Naive thymus-derived CD8-positive, alpha-beta T cell (primary cell): ENCODE measurements around the gene GLI3. TPM values are rescaled to one million over a fixed set of nuclear protein-coding genes. Genes with fewer than 3 reads are reported as not detected.

ENCODE experiments used
- ATAC-seq, 2 donors: fragments of 150-1000 bp; cut with Tn5 transposase in 1 of 2; sonication (Bioruptor Pico), chemical (Tn5 transposase) in 1 of 2; 1 replicate in 1 of 2; 2 replicates in 1 of 2; pipeline ENCODE4 v1.10.0; 2021; ENCODE audit warnings: mild to moderate bottlenecking in 2 of 2, moderate library complexity in 2 of 2
- POLR2A ChIA-PET: fragments of 350-600 bp; sonication (Branson Sonifier 250); formaldehyde crosslinking; loops from one replicate; lab custom pipeline; 2021; ENCODE audit warnings: antibody characterized with exemption; lab: Charles Lee
- DNase-seq, 10 donors: peaks; one replicate each; pipeline versions ENCODE4 v3.0.0 to v3.0.0-alpha.2; 2020 to 2022
- H3K27ac Mint-ChIP-seq, 10 donors: one replicate each; pipeline ENCODE4 v1.8.0; 2020 to 2022; ENCODE audit warnings: mild to moderate bottlenecking in 10 of 10, mixed read lengths in 10 of 10, moderate library complexity in 4 of 10, inconsistent platforms in 1 of 10
- H3K27me3 Mint-ChIP-seq, 5 donors: one replicate each; pipeline ENCODE4 v1.8.0; 2021 to 2022; ENCODE audit warnings: mixed read lengths in 5 of 5
- H3K36me3 Mint-ChIP-seq, 3 donors: one replicate each; pipeline ENCODE4 v1.8.0; 2020 to 2022; ENCODE audit warnings: mixed read lengths in 3 of 3, mild to moderate bottlenecking in 2 of 3, inconsistent platforms in 1 of 3
- H3K4me1 Mint-ChIP-seq, 4 donors: one replicate each; pipeline ENCODE4 v1.8.0; 2021 to 2022; ENCODE audit warnings: mixed read lengths in 4 of 4
- H3K4me3 Mint-ChIP-seq, 10 donors: one replicate each; pipeline ENCODE4 v1.8.0; 2020 to 2022; ENCODE audit warnings: mild to moderate bottlenecking in 10 of 10, mixed read lengths in 10 of 10, moderate library complexity in 6 of 10, inconsistent platforms in 1 of 10
- H3K9me3 Mint-ChIP-seq, 9 donors: one replicate each; pipeline ENCODE4 v1.8.0; 2020 to 2022; ENCODE audit warnings: mixed read lengths in 9 of 9, mild to moderate bottlenecking in 3 of 9, inconsistent platforms in 1 of 9, moderate library complexity in 1 of 9
- polyA plus RNA-seq, 3 donors: library from polyadenylated mRNA; unstranded; fragments of 300-500 nt; fragmentation: Illumina TruSeq; gene quantifications; one replicate each; pipeline ENCODE4 v1.2.3, GENCODE V29; 2021
- total RNA-seq, 8 experiments: library from RNA in 2 of 8; stranded (reverse) in 2 of 8; gene quantifications; one replicate each; pipeline ENCODE4 v1.2.3 and lab custom pipeline; 2021 to 2026

GLI3 gene
- not detected for total RNA-seq
- not detected for polyA plus RNA-seq
- total RNA-seq (lab: John Stamatoyannopoulos, UW): 0 to 0.17 (median 0.03) reads per million in 6 experiments

GRCh38 chr7:42236976-42237810 lies at the start of gene GLI3:
Gene GLI3, minus strand, starts transcription at chr7:42237209. Its CDS starts 13,956 bp downstream, at chr7:42223253.
- DNase-seq (no peak), ATAC-seq (no peak)
- H3K4me3 Mint-ChIP-seq: peak within 1 kb of the TSS; percentile 46 to 87 (median 78)
- peaks cover 0 to 7% (median 0%) of the 10 kb centered on the region in 9 donors for H3K9me3 Mint-ChIP-seq
- H3K4me1 Mint-ChIP-seq: peaks cover 5 to 19% (median 18%) of the 10 kb centered on the region in 4 donors
- peaks cover 0 to 2% (median 0%) of the 10 kb centered on the region in 3 donors for H3K36me3 Mint-ChIP-seq
- H3K27ac Mint-ChIP-seq: no peak within 1 kb of the TSS
- POLR2A ChIA-PET: no interaction called here
- peaks cover 41 to 78% (median 48%) of the 10 kb centered on the region in 5 donors for H3K27me3 Mint-ChIP-seq

- Mint-ChIP-seq H3K27ac (no peak overlapping the region), H3K36me3 (no peaks in the 10 kb centered on the region), H3K4me1 (no peaks in the 10 kb centered on the region), H3K9me3 (peaks cover 0 to 5% (median 0%) of the 10 kb centered on the region in 9 donors), H3K4me3 (no peak overlapping the region), H3K27me3 (peaks cover 0 to 21% (median 0%) of the 10 kb centered on the region in 5 donors)
- ATAC-seq (no peak), DNase-seq (no peak)
- POLR2A ChIA-PET: no interaction called here
Measured at GRCh38 chr7:42285383-42285824, 48.4 kb upstream of the GLI3 start.

- POLR2A ChIA-PET: no interaction called here
- Mint-ChIP-seq H3K27me3 (peaks cover 0 to 25% (median 2%) of the 10 kb centered on the region in 5 donors), H3K4me1 (no peaks in the 10 kb centered on the region), H3K36me3 (no peaks in the 10 kb centered on the region), H3K9me3 (peaks cover 0 to 4% (median 0%) of the 10 kb centered on the region in 9 donors), H3K4me3 (no peak overlapping the region), H3K27ac (no peak overlapping the region)
- no peak for DNase-seq
- ATAC-seq: no peak
Measured at GRCh38 chr7:42283553-42283952, 46.5 kb upstream of the GLI3 start.

- H3K4me3 Mint-ChIP-seq: no peak overlapping the region
- no peaks in the 10 kb centered on the region for H3K36me3 Mint-ChIP-seq
- no peak for ATAC-seq
- DNase-seq: no peak
- POLR2A ChIA-PET: no interaction called here
- H3K27ac Mint-ChIP-seq: no peak overlapping the region
- H3K27me3 Mint-ChIP-seq: peaks cover 0 to 27% (median 6%) of the 10 kb centered on the region in 5 donors
- H3K4me1 Mint-ChIP-seq: no peaks in the 10 kb centered on the region
- H3K9me3 Mint-ChIP-seq: peaks cover 0 to 2% (median 0%) of the 10 kb centered on the region in 9 donors
Measured at GRCh38 chr7:42278344-42278743, 41.3 kb upstream of the GLI3 start.

- ATAC-seq: no peak
- Mint-ChIP-seq H3K27ac (no peak overlapping the region), H3K4me3 (no peak overlapping the region), H3K9me3 (peaks cover 0 to 2% (median 0%) of the 10 kb centered on the region in 9 donors), H3K4me1 (peaks cover 0 to 1% (median under 1%) of the 10 kb centered on the region in 4 donors), H3K27me3 (peaks cover 0 to 44% (median 12%) of the 10 kb centered on the region in 5 donors), H3K36me3 (no peaks in the 10 kb centered on the region)
- POLR2A ChIA-PET: no interaction called here
- DNase-seq: no peak
Measured at GRCh38 chr7:42274053-42274452, 37.0 kb upstream of the GLI3 start.

- Mint-ChIP-seq H3K27ac (no peak overlapping the region), H3K4me1 (peaks cover 0 to 7% (median 2%) of the 10 kb centered on the region in 4 donors), H3K9me3 (no peaks in the 10 kb centered on the region), H3K27me3 (peaks cover 0 to 44% (median 14%) of the 10 kb centered on the region in 5 donors), H3K4me3 (no peak overlapping the region), H3K36me3 (no peaks in the 10 kb centered on the region)
- DNase-seq: no peak
- POLR2A ChIA-PET: no interaction called here
- ATAC-seq: no peak
Measured at GRCh38 chr7:42272793-42273665, 36.0 kb upstream of the GLI3 start.

GRCh38 chr7:42269161-42269560 lies 32.2 kb upstream of the GLI3 start:
- peaks cover 0 to 2% (median 0%) of the 10 kb centered on the region in 9 donors for H3K9me3 Mint-ChIP-seq
- POLR2A ChIA-PET: no interaction called here
- H3K27ac Mint-ChIP-seq: no peak overlapping the region
- no peaks in the 10 kb centered on the region for H3K36me3 Mint-ChIP-seq
- ATAC-seq: no peak
- H3K4me1 Mint-ChIP-seq: peaks cover 0 to 7% (median 2%) of the 10 kb centered on the region in 4 donors
- no peak overlapping the region for H3K4me3 Mint-ChIP-seq
- peak in 1 of 10 donors; percentile 2 for DNase-seq
- H3K27me3 Mint-ChIP-seq: peaks cover 0 to 51% (median 12%) of the 10 kb centered on the region in 5 donors

- H3K36me3 Mint-ChIP-seq: no peaks in the 10 kb centered on the region
- peaks cover 0 to 36% (median 2%) of the 10 kb centered on the region in 5 donors for H3K27me3 Mint-ChIP-seq
- H3K27ac Mint-ChIP-seq: no peak overlapping the region
- peaks cover 0 to 7% (median 2%) of the 10 kb centered on the region in 4 donors for H3K4me1 Mint-ChIP-seq
- no peak overlapping the region for H3K4me3 Mint-ChIP-seq
- H3K9me3 Mint-ChIP-seq: peaks cover 0 to 2% (median 0%) of the 10 kb centered on the region in 9 donors
- no peak for DNase-seq
- no peak for ATAC-seq
- POLR2A ChIA-PET: no interaction called here
Measured at GRCh38 chr7:42264702-42265101, 27.7 kb upstream of the GLI3 start.

GRCh38 chr7:42263971-42264370 lies 27.0 kb upstream of the GLI3 start:
- H3K4me1 Mint-ChIP-seq: peaks cover 0 to 4% (median 1%) of the 10 kb centered on the region in 4 donors
- POLR2A ChIA-PET: no interaction called here

GRCh38 chr7:42262964-42263363 lies 26.0 kb upstream of the GLI3 start:
- ATAC-seq: no peak
- Mint-ChIP-seq H3K9me3 (peaks cover 0 to 3% (median 0%) of the 10 kb centered on the region in 9 donors), H3K27me3 (peaks cover 0 to 25% (median 2%) of the 10 kb centered on the region in 5 donors), H3K27ac (no peak overlapping the region), H3K36me3 (no peaks in the 10 kb centered on the region), H3K4me1 (no peaks in the 10 kb centered on the region), H3K4me3 (no peak overlapping the region)
- POLR2A ChIA-PET: no interaction called here
- no peak for DNase-seq

More at GRCh38 chr7:42263971-42264370, 27.0 kb upstream of the GLI3 start:
- no peaks in the 10 kb centered on the region for H3K36me3 Mint-ChIP-seq
- H3K4me3 Mint-ChIP-seq: no peak overlapping the region
- H3K9me3 Mint-ChIP-seq: peaks cover 0 to 2% (median 0%) of the 10 kb centered on the region in 9 donors
- DNase-seq: no peak
- H3K27me3 Mint-ChIP-seq: peaks cover 0 to 35% (median 2%) of the 10 kb centered on the region in 5 donors
- ATAC-seq: no peak
- H3K27ac Mint-ChIP-seq: peak overlapping the region in 1 of 10 donors; percentile 3

- Mint-ChIP-seq H3K9me3 (peaks cover 0 to 11% (median 6%) of the 10 kb centered on the region in 9 donors), H3K36me3 (no peaks in the 10 kb centered on the region), H3K27ac (no peak overlapping the region), H3K4me3 (no peak overlapping the region), H3K4me1 (no peaks in the 10 kb centered on the region), H3K27me3 (peaks cover 0 to 6% (median 2%) of the 10 kb centered on the region in 5 donors)
- POLR2A ChIA-PET: no interaction called here
- ATAC-seq (no peak), DNase-seq (no peak)
Measured at GRCh38 chr7:42254217-42254616, 17.2 kb upstream of the GLI3 start.

- ATAC-seq (no peak), DNase-seq (no peak)
- Mint-ChIP-seq H3K36me3 (no peaks in the 10 kb centered on the region), H3K27me3 (peaks cover 0 to 6% (median 2%) of the 10 kb centered on the region in 5 donors), H3K9me3 (peaks cover 0 to 9% (median 6%) of the 10 kb centered on the region in 9 donors), H3K4me1 (no peaks in the 10 kb centered on the region), H3K27ac (no peak overlapping the region), H3K4me3 (no peak overlapping the region)
- POLR2A ChIA-PET: no interaction called here
Measured at GRCh38 chr7:42253316-42253715, 16.3 kb upstream of the GLI3 start.
